GF-D8 (cell line): ENCODE data around the gene RIMOC1.

Source experiments
- DNase-seq: peaks from one replicate; lab custom pipeline; 2025; lab: John Stamatoyannopoulos, UW

Gene RIMOC1, protein sequence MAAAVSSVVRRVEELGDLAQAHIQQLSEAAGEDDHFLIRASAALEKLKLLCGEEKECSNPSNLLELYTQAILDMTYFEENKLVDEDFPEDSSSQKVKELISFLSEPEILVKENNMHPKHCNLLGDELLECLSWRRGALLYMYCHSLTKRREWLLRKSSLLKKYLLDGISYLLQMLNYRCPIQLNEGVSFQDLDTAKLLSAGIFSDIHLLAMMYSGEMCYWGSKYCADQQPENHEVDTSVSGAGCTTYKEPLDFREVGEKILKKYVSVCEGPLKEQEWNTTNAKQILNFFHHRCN

DNA sequence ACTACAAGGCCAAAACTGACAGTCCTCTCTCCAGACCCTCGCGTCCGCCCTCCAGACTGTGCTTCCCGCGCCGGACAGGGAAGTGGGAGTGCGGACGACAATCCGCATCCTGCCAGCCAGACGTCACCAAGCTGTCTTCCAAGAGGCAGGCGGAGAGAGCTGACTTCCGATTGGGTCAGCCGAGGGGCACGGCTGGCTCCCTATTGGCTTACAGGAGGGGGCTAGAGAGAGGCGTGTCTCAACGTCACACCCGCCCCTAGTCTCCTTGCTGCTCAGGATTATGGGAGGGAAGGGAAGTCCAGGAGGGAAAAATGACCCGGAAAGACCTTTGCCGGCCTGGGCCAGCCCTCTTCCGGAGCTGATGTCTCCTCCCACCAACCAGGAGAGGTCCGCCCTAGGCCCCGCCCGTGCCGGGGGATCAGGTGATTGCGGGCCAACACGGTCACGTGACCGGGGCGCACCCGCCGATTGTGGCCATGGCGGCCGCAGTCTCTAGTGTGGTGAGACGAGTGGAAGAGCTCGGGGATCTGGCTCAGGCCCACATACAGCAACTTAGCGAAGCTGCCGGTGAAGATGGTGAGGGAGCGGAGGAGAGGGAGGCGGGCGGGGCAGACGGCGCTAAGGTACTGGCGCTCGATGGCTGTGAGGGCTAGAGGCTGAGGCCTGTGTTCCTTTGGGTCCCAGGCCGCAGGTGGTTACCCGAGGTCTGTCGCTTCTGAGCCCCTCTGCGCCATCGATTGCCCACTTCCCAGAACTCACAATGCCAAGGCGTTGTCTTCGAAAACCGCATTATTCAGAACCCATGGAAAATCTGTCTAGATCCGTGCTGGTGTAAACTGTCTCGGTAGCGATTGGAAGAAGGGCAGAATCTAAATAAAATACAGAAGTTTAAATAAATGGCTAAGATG is at the start of gene RIMOC1:
Gene RIMOC1 (plus strand): TSS at position 453 of the 908 bp plus-strand sequence. CDS start 24 bp downstream, at position 477.
- peak; percentile 98 for DNase-seq

DNA sequence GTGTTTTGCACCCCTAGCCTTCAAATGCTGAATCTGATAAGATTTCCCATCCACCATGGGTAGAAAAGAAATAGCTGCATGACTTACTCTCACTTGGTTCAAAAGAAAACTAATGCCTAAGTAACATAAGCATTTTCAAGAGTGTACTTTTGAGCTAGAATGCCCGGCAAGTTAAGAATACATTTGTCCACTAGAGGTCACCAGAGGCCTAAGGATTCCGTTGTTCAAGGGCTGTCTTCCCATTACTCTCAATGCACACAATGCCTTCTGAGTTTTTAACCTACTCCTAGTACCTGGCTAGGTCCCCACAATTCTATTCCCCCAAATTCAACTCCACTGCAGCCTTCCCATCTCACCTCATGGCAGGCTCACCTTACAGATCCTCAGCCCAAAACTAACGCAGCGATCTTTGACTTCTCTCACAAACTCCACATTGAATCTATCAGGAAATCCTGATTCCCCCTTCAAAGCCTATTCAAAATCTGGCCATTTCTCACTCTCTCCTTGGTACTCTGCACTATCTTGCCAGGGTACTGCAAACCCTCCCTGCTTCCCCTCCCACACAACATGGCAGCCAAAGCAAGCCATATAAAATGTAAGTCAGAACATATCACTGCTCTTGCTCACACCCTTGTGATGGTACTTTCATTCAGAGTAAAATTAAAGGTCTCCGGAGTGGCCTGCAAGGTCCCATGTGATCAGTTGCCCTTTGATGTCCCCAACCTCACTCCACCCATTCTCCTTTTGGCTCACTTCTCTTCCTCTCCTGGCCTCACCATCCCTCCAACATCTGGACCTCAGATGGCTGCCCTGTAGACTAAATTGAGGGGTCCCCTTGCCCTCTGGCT is 47.3 kb upstream of the RIMOC1 start:
- no peak for DNase-seq

DNA sequence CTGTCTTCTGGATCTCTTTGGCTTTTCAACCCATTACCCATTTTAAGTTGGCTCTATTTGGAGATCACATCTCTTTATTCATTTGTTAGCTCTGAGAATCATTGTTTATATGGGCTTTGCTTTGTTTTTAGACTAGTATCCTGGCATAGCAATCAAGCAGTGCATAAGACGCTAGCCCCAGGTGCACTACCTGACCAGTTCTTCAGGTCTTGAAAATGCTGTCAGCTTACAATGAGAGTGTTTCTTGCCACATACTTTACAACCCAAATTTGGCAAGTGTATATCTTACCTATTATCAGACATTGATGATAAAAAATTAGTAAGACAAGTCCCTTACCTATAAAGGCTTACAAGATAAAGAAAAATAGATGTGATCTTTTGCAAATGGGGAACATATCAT is 46.2 kb upstream of the RIMOC1 start:
- DNase-seq = no peak

DNA sequence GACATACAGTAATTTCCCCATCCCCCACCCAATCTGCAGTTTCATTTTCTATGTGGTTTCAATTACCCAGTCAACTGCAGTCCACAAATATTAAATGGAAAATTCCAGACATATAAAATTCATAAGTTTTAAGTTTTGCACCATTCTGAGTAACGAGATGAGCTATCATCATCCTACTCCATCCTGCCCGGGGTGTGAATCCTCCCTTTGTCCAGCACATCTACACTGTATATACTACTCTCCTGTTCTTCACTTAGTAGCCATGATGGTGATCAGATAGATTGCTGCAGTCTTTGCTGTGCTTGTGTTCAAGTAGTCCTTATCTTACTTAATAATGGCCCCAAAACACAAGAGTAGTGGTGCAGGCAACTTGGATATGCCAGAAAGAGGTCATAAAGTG is 45.3 kb upstream of the RIMOC1 start:
- DNase-seq = no peak

DNA sequence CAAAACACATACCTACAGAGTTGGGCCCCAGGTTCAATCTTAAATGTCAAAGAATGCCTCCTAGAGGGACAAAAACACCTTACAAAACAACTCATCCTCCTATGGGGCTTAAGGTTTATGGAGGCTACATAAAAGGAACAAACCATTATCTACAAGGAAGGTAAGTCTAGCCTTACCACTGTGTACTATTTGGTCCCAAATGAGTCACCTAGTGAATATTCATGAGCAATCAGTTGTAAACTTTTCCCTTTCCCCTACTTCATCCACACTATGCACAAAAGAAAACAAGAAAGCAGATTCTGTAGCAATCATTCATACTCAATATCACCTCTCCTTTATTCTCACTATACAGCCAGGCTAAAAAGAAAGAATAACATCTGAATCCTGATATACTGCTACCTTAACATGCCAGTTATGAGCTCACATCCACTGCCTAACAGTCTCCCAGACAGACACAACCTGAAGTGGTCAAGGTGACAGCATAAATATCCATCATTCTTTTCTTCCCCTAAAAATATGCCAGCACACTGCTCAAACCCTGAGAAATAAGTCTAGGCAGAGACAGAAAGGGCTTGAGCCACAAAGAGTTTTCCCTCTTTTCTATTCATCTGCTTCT is 40.2 kb upstream of the RIMOC1 start:
- DNase-seq = no peak

DNA sequence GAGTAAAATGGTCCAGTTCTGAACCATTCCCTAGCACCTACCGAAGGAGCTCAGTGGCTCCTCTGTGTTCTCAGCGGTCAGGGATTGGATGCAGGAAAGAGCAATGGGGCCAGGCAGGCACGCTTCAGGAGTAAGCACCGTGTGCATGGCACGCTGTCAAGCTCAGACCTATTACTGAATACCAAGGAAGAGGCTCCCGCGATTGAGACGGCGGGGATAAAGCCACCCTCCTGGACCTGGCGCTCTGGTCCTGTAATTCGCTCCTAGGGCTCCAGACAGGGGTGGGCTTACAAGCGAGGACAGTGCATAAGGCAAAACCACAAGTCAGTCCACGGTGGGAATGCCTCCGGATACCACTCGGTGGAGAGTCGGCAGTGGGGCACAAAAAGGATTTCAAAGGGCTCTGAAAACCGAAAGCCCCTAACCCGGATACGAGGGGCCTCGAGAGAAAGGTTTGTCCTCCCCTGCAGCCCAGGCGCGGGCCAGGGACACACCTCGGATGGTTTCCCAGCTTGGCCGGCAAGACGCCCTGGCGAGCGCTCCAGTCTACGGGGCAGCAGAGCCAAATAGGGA is 34.9 kb upstream of the RIMOC1 start:
- DNase-seq = no peak

DNA sequence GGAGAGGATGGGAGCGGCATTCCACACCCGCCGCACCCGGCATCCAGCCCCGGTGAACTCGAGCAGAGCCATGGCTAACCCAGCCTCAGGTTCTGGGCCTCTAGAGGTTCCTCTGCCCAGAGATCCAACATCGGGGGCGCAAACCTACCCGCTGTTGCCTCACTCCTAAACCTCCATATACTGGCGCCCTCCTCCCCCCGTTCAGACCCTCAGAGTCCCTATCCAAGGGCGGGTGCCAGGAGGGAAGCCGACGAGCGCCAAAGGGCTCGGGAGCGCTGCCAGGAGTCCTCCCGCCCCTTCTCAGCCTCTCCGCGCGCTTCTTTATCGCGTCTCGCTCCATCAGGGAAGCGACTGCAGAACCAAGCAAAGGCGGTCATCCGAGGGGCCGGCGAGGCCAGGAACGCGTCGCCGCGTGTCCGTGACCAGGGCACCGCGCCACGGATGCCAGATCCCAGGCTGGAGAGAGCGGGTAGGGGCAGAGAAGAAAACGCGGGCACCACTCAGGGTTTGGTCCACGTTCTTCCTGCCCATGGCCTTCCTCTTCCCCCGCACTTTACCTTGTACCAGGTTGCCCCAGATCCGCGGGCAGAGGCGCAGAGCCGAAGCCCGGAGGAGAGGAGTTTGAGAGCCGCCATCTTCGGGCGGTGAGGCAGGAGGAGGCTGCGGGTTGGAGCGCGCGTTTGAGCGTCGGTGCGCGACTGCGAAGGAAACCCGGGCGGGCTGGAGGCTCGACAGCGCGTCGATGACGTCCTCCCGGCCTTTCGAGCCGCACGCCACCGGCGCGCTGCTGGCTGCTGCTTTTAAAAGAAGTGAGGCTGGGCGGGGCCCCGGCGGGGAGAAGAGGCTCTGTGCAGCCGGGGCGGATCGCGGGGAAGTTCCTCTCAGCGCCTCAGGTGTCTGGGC is 34.2 kb upstream of the RIMOC1 start, which contains the start of gene OXCT1:
Gene OXCT1 (minus strand): TSS at position 702 of the 903 bp plus-strand sequence. CDS start 67 bp downstream, at position 635.
- DNase-seq = peak; percentile 72

DNA sequence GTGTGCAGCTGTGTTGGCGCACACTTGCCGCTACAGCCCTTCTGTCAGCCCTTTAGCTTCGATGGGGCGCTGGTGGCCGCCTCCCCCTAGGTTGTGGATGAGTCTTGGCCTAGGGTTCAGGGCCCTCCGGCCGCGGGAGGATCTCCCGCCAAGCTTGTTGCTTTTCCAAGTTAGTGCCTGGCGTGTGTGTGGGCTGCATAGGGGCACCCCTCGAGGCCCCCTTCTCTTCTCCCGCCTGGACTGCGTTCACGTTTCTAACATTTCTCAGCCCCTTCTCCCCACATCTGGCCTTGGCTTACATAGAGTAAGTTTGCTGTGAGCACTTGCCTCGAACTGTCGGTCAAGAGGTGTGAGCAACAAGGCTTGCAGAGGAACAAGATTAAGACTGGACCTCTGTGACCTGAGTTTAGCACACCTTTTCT is 33.5 kb upstream of the RIMOC1 start:
- DNase-seq = no peak

DNA sequence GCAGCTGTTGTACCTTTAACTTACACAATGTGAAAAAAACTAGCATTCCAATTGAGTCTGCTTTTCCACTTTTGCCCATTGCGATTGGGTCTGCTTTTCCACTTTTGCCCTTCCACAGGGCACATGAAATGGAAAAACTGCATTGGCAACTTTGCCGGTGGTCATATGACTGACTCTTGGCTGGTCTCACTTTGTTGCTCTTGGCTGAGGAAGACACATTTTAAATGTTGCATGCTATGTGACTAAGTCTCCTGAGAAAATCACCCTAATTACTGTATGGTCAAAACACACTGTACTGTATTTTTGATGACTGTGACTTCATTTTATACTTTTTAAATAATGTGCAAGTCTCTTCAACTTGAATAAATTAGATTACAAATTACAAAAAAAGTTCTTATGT is 32.3 kb upstream of the RIMOC1 start:
- no peak for DNase-seq

DNA sequence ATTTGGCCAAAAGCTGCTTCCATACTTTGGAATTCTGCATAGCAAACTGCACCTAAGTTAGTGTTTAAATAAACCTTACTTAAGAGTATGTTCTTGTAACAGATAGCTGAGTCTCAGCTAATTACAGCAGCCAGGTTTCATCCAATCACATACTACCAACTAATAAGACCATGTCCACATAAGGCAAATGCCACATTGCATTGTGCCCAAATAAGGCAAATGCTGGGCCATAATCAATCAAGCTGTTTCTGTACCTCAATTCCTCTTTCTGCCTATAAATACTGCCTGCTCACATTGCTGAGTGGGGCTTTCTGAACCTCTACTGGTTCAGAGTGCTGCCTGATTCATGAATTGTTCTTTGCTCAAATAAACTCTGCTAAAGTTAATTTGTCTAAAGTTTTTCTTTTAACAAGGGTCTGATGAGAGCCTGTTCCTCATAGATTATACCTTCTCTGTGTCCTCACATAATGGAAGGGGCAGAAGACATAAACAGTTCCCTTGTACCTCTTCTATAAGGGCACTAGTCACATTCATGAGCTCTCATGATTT is 29.6 kb upstream of the RIMOC1 start:
- no peak for DNase-seq

DNA sequence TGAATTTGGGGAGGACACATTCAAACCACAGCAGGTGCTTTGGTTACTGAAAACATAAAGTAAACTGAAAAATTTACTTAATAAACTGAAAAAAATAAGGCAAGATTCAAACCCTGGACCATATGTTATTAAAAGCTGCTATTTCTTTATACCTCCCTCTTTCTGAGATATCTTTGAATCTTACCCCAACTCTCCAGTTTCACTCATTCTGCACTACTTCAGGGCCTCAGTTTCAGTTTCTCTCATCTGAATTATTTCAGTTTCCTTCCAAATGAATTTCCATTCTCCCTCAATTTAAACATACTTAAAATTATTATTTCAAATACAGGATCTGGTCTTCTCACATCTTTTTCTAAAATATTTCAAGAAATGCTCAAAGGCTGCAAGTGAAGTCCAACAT is 29.0 kb upstream of the RIMOC1 start:
- no peak for DNase-seq

DNA sequence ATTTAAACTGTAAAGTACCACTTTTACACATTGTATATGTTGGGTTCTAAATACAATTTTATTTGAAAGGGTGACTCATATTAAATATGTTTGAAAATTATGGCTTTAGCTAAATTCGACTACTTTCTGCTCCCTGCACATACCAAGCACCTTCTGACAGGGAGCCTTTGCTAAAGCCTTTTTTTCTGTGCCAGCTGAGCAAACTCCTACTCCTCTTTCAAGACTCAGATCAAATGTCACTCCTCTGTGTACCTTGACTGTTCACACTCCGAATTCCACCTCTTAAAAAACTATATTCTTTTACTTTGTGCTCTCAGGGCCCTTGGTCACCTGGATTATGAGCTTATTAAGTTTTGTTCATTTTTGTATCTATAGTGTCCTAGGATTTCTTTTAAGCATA is 27.5 kb upstream of the RIMOC1 start:
- no peak for DNase-seq

DNA sequence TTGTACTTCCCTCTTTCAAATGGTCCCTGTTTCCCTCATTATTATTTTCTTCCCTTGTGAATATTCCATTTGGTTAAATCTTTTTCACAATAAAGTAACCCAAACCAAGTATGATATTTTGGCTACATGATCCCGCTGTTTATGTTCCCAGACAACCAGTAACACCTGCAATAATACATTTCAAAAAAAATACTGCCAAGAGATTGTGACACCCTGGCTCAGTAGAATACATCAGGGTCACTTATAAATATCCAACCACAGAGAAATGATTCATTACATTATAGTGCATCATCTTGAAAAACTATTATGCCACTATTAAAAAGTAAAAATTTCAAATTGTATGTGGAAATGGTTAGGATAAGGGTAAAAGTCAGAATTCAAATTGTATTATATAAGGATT is 26.7 kb upstream of the RIMOC1 start:
- no peak for DNase-seq

DNA sequence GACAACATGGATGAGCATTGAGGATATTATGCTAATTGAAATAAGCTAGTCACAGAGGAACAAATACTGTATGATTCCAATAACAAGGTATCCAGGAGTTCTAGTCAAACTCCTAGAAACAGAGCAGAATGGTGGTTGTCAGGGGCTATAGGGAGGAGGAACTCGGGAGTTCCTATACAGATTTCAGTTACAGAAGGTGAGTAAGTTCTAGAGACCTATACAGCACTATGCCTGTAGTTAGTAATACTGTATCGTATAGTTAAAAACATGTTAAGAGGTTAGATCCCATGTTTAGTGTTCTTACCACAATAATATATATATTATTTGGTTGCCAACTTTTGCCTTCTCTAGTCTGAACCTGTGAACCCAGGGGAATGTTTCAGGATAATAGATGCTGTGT is 26.0 kb upstream of the RIMOC1 start:
- DNase-seq = no peak

DNA sequence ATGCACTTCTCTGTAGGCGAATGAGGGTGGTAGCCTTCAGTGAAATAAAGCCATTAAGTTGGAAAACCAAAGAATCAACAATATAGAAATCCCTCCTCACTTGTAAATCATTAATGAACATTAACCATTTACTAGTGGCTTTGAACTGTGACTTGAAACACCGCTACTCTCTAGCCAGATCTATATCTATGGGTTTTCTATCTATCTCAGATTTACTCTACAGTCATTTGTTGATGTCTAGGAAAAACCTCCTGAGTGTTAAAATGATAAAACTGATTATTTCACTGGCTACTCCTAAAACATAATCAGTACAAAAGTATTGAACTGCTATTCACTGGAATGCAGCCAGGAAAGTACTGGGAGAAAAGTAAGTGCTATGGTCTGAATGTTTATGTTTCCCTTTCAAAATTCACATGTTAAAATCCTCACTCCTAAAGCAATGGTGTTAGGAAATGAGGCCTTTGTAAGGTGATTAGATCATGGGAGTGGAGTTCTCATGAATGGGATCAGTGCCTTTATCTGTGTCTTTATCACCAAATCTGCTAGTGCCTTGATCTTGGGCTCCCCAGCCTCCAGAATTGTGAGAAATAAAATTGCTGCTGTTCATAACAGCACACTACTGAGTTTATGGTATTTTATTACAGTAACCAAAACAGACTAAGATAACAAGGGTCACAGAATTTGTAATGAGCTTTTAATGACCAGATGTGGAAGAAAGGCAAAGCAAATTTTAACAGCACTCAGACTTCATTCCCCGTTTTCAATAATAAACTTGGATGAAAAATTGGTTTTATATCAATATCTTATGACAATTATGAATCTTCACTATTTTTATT is 25.3 kb upstream of the RIMOC1 start:
- DNase-seq = no peak

DNA sequence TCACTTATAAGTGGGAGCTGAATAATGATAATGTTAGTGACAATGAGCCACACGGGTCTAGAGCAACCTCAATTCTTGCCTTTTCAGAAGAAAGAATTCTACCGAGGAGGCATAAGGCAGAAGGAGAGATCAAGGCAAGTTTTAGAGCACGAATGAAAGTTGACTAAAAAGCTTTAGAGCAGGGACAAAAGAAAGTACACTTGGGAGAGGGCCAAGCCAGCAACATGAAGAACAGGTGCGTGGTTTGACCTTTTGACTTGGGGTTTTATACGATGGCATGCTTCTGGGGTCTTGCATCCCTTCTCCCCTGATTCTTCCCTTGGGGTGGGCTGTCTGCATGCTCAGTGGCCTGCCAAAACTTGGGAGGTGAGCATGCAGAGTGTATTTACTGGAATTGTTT is 21.4 kb upstream of the RIMOC1 start:
- no peak for DNase-seq

DNA sequence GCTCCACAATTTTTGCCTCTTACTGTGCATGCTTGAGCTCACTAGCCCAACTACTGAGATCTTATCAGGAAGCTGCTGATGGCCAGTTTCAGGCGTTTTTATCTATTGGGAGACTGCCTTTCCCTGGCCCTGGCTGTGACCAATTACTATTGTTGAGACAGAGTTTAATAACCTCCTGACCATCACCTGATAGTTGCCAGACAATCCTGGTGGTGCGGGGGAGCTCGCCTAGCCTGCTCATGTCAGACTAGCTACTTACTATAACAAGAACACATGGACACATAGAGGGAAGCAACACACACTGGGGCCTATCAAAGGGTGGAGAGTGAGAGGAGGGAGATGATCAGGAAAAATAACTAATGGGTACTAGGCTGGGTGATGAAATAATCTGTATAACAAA is 20.9 kb upstream of the RIMOC1 start:
- DNase-seq = no peak

DNA sequence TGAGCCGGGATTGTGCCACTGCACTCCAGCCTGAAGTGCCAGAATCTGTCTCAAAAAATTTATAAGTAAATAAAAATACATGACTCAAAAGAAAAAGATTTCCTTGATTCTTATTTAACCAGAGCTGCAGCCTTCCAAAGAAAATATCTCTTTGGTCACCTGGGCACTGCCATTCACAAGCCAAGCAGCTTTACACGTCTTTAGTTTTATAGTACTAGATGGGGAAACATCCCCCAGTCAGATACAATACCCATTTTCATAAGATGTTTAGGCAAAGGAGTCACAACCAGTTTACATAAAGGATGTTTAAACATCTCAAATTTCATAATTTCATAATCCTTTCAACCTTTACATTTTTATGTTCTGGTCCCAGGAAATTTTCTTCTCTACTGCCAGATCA is 20.2 kb upstream of the RIMOC1 start:
- DNase-seq = no peak

DNA sequence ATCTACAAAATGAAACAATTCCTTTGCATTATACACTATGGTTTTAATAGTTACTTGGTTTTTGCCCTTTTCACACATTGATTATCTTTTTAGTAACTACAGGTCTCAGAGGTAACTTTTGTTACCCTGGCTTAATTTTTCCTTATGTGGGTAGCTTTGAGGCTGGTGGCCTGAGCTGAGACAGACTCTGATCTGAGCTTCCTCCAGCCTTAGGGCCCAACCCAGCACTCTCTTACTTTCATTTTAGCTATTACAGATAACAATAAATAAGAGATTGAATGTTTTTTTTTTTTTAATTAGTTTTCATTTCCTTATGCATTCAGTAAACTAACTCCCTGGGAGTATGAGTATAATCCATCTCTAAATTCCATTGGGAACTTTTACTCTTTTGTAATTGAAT is 18.9 kb upstream of the RIMOC1 start:
- DNase-seq = no peak
